Common myeloid progenitor, CD34-positive (primary cell): ENCODE data around the gene PFKFB1.

Experiments
- CTCF ChIA-PET: fragments of 350-600 bp; sonication (Branson Sonifier 250); formaldehyde crosslinking; loops from one replicate; lab custom pipeline; 2021; ENCODE audit warnings: antibody characterized with exemption; lab: Charles Lee
- POLR2A ChIA-PET: fragments of 350-600 bp; sonication (Branson Sonifier 250); formaldehyde crosslinking; loops from one replicate; lab custom pipeline; 2021; ENCODE audit warnings: antibody characterized with exemption; lab: Charles Lee
- DNase-seq, 3 donors: peaks; one replicate each; pipeline versions ENCODE4 v3.0.0 to v3.0.0-alpha.2; 2013
- H3K27ac ChIP-seq, 2 experiments: 1 replicate in 1 of 2; 2 replicates in 1 of 2; pipeline ENCODE4 v1.7.0; 2013; ENCODE audit warnings: inconsistent platforms in 2 of 2, low read length in 2 of 2, mild to moderate bottlenecking in 2 of 2, low read depth in 1 of 2, moderate library complexity in 1 of 2; ENCODE audit not compliant: severe bottlenecking in 2 of 2, insufficient read depth in 1 of 2, poor library complexity in 1 of 2
- H3K27me3 ChIP-seq, 5 experiments: replicated peaks in 2 of 5; 1 replicate in 3 of 5; 2 replicates in 2 of 5; pipeline versions ENCODE4 v1.6.1 to v1.7.0; 2013; ENCODE audit warnings: low read length in 4 of 5, mild to moderate bottlenecking in 2 of 5, moderate library complexity in 2 of 5, inconsistent platforms in 1 of 5; ENCODE audit not compliant: insufficient read depth in 5 of 5, control insufficient read depth in 4 of 5
- H3K36me3 ChIP-seq, 4 experiments: 1 replicate in 2 of 4; 2 replicates in 2 of 4; pipeline versions ENCODE4 v1.6.1 to v1.7.0; 2013; ENCODE audit warnings: low read length in 3 of 4, control low read depth in 1 of 4, mild to moderate bottlenecking in 1 of 4; ENCODE audit not compliant: control insufficient read depth in 4 of 4, insufficient read depth in 4 of 4
- H3K4me1 ChIP-seq, 4 experiments: 1 replicate in 3 of 4; 2 replicates in 1 of 4; pipeline versions ENCODE4 v1.6.1 to v1.7.1; 2013; ENCODE audit warnings: low read length in 3 of 4, mild to moderate bottlenecking in 3 of 4, control low read depth in 1 of 4, inconsistent platforms in 1 of 4, moderate library complexity in 1 of 4; ENCODE audit not compliant: control insufficient read depth in 4 of 4, insufficient read depth in 4 of 4; ENCODE audit errors: control extremely low read depth in 1 of 4
- H3K4me3 ChIP-seq, 7 experiments: 1 replicate in 4 of 7; 2 replicates in 3 of 7; pipeline versions ENCODE4 v1.5.1 to v1.7.0; 2013; ENCODE audit warnings: mild to moderate bottlenecking in 7 of 7, low read length in 6 of 7, moderate library complexity in 6 of 7, inconsistent platforms in 2 of 7, low read depth in 2 of 7, control low read depth in 1 of 7; ENCODE audit not compliant: insufficient read depth in 4 of 7, control insufficient read depth in 1 of 7; ENCODE audit errors: extremely low read depth in 1 of 7
- H3K9me3 ChIP-seq, 5 experiments: 1 replicate in 4 of 5; 2 replicates in 1 of 5; pipeline versions ENCODE4 v1.6.1 to v1.7.1; 2013; ENCODE audit warnings: low read length in 4 of 5, mild to moderate bottlenecking in 2 of 5, inconsistent platforms in 1 of 5, low read depth in 1 of 5, moderate library complexity in 1 of 5; ENCODE audit not compliant: control insufficient read depth in 4 of 5, insufficient read depth in 2 of 5; ENCODE audit errors: control extremely low read depth in 1 of 5
- WGBS: methylation state at CpG from one replicate; pipeline ENCODE4 v1.1.5; 2013; ENCODE audit not compliant: insufficient coverage; 5-methylcytosine and 5-hydroxymethylcytosine counted together

PFKFB1 gene

DNA sequence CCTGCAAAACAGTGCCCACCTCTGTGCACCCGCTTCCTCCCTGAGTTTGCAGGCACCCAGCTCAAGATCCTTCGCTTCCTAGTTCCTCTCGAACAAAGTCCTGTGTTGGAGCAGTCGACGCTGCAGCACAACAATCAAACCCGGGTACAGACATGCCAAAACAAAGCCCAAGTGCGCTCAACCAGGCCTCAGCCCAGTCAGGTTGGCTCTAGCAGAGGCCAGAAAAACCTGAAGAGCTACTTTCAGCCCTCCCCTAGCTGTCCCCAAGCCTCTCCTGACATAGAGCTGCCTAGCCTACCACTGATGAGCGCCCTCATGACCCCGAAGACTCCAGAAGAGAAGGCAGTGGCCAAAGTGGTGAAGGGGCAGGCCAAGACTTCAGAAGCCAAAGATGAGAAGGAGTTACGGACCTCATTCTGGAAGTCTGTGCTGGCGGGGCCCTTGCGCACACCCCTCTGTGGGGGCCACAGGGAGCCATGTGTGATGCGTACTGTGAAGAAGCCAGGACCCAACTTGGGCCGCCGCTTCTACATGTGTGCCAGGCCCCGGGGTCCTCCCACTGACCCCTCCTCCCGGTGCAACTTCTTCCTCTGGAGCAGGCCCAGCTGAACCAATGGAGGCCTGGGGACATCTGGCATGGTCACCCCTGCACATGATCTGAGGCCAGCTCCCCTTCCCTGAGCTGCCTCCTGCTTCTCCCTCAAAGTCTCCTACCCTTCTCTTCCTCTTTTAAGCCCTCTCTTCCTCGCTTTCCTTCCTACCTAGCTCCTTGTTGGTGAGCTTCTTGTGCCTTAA, 13.0 kb upstream of the PFKFB1 start:
- no peaks in the 10 kb centered on the region for H3K27me3 ChIP-seq
- no peaks in the 10 kb centered on the region for H3K9me3 ChIP-seq
- peaks cover 0 to 11% (median 8%) of the 10 kb centered on the region in 4 experiments for H3K4me1 ChIP-seq
- ChIA-PET CTCF (interaction anchor here (1.1 kb wide), 1 partner anchor 50 kb away, joined by 4 read pairs; no protein-coding TSS in a partner anchor), POLR2A (no interaction called here)
- no peak for DNase-seq
- no peak overlapping the region for H3K4me3 ChIP-seq
- no peak overlapping the region for H3K27ac ChIP-seq
- 88% methylated on average over 18 of the region's 18 CpGs for WGBS
- peaks cover 2 to 44% (median 25%) of the 10 kb centered on the region in 4 experiments for H3K36me3 ChIP-seq

DNA sequence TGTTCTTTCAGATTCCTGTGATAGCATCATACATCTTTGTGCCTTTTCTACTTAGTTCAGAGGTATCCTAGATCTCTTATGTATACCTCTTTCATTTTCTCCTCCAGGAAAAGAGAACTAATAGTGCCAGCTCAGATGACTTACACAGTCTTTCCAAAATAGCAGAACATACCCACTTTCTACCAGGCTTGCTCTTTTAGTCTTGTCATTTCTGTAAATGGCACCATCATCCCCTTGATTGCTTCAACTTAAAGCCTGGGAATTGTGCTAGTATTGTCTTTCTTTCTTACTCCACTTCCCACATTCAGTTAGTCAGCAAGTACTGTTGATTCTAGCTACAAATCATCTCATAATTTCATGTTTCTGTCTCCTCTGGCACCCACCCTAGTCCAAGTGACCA, 11.3 kb upstream of the PFKFB1 start:
- DNase-seq, result no peak
- Histone ChIP-seq H3K4me1 (peaks cover 0 to 21% (median 15%) of the 10 kb centered on the region in 4 experiments), H3K27ac (no peak overlapping the region), H3K36me3 (peaks cover 2 to 44% (median 25%) of the 10 kb centered on the region in 4 experiments), H3K27me3 (no peaks in the 10 kb centered on the region), H3K9me3 (no peaks in the 10 kb centered on the region), H3K4me3 (no peak overlapping the region)
- ChIA-PET CTCF (interaction anchor here (0.8 kb wide), 1 partner anchor 7 kb away, joined by 3 read pairs; no protein-coding TSS in a partner anchor), POLR2A (no interaction called here)

DNA sequence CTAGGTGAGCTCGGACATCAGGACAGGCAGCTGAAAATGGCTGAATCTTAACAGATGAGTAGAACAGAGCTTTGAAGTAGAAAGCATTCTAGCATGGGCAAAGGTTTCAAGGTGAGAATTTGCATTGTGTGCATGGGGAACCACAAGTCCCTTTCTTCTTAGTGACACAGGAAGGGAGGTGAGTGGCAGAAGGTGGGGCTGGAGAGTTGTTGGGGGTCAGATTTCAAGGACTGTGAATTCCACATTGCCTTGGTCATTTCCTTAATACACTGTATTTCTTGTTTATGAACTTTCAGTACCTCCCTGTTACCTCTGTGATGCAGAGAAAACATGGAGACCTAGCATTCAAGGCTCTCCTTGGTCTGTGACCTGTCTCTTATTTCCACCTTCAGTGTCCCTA, 10.2 kb upstream of the PFKFB1 start:
- no peak for DNase-seq
- Histone ChIP-seq H3K4me1 (peaks cover 0 to 19% (median 15%) of the 10 kb centered on the region in 4 experiments), H3K36me3 (peaks cover 2 to 44% (median 25%) of the 10 kb centered on the region in 4 experiments), H3K27ac (no peak overlapping the region), H3K4me3 (no peak overlapping the region), H3K27me3 (no peaks in the 10 kb centered on the region), H3K9me3 (no peaks in the 10 kb centered on the region)
- CTCF ChIA-PET, result no interaction called here
- POLR2A ChIA-PET, result no interaction called here
- 100% methylated on average over 1 of the region's 1 CpG for WGBS

DNA sequence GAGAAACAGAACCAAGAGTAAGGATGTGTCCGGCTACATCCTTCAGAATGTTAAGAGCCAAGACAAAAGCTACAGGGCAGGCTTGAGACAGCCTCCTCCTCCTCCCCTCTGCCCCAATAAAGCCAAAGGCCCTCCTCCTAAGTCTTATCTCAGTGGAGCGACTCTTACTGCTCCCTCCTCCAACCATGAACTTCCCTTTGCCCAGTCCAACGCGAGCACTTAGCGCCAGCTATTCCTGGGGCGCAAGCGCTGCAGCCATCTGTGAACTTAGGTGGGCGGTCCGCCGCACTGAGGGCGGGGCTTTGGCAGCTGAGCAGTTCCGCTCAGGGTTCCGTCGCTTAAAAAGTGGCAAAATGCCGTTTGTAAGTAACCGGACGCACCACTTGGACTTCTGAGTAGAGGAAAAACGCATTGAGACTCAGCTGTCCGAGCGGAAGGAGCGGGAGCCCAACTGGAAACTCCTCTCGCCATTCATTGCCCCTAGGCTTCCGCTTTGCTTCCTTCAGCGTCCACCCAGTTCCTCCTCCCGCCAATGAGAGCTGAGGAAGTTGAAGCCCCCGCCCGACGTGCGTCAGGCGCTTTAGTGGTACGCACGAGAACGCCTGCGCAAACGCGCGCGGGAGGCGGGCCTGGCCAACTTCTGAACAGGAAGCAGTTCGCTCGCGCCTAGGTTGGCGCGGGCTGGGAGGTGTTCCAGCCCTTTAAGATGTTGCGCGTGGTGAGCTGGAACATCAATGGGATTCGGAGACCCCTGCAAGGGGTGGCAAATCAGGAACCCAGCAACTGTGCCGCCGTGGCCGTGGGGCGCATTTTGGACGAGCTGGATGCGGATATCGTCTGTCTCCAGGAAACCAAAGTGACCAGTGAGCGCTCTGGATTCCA, 6.0 kb upstream of the PFKFB1 start, which contains the start of gene APEX2:
APEX2 (plus strand) TSS at position 647 of the 882 bp plus-strand sequence; CDS start at position 707, 60 bp downstream.
- ChIA-PET CTCF (interaction anchor here (1.1 to 2.0 kb wide), 5 partner anchors 10 to 109 kb away, joined by 3 to 5 read pairs (median 4); no protein-coding TSS in a partner anchor), POLR2A (interaction anchor here (1.2 to 1.4 kb wide), 2 partner anchors 9 to 57 kb away, joined by 4 to 6 read pairs; no protein-coding TSS in a partner anchor)
- peak; percentile 90 to 95 (median 94) for DNase-seq
- H3K27ac ChIP-seq, result peak within 1 kb of the TSS; percentile 84 to 94
- H3K36me3 ChIP-seq, result peaks cover 0 to 27% (median 15%) of the 10 kb centered on the region in 4 experiments
- no peaks in the 10 kb centered on the region for H3K9me3 ChIP-seq
- peaks cover 0 to 13% (median 10%) of the 10 kb centered on the region in 4 experiments for H3K4me1 ChIP-seq
- H3K4me3 ChIP-seq, result peak within 1 kb of the TSS; percentile 57 to 87 (median 78)
- 38% methylated on average over 55 of the region's 55 CpGs for WGBS
- H3K27me3 ChIP-seq, result no peaks in the 10 kb centered on the region

DNA sequence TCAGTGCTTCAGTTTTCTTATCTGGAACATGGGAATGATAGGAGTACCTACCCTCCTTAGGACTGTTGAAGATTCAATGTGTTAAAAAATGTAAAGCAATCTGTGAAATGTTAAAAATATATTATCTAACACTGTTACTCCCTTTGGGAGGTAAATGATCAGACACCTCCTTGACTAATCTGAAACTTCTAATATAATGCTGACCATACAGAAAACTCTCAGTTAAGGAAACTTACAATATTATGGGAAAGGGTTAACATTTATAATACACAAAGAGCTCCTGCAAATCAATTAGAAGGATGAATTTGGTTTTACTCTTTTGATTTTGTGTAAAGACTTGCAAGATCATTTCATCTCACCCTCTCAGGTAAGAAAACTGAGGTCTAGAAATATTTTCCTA, 1.6 kb upstream of the PFKFB1 start:
- no peak for DNase-seq
- Histone ChIP-seq H3K4me1 (peaks cover 0 to 6% (median 1%) of the 10 kb centered on the region in 4 experiments), H3K27me3 (peaks cover 0 to 8% (median 0%) of the 10 kb centered on the region in 5 experiments), H3K27ac (no peak overlapping the region), H3K36me3 (no peaks in the 10 kb centered on the region), H3K4me3 (no peak overlapping the region), H3K9me3 (no peaks in the 10 kb centered on the region)
- ChIA-PET POLR2A (no interaction called here), CTCF (no interaction called here)

DNA sequence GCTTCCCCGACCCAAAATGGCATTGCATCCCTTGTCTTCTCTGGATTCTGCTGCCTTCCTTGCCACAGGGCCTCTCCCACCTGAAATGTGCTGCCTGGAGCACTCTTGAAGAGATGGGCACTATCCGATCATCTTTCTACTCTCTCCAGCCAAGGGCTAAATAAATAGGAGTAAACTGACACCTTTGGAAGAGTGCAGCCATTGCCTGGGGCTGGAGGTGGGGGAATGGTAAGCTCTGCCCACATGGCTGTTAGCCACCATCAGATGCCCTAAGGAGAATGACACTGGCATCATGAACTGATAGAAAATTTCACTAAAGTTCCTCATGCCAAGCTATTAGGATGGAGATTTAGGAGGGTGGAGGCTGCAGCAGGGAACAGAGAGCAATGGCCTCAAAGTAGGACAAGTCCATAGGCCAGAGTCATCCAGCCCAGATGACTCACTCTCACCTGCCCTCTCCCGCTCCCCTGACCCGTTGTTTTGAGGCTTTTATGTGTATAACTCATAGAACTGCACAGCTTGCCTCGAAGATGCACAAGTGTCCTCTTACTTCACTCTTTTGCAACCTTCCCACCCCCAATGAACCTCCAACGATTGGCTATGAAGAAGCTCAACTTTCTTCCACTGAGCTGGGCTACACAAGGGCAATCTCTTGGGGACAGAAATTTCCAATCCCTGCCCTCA, 822 bp upstream of the PFKFB1 start:
- no peaks in the 10 kb centered on the region for H3K36me3 ChIP-seq
- peaks cover 0 to 8% (median 0%) of the 10 kb centered on the region in 5 experiments for H3K27me3 ChIP-seq
- ChIA-PET POLR2A (no interaction called here), CTCF (no interaction called here)
- no peak for DNase-seq
- 84% methylated on average over 6 of the region's 6 CpGs for WGBS
- H3K4me3 ChIP-seq, result no peak overlapping the region
- H3K9me3 ChIP-seq, result no peaks in the 10 kb centered on the region
- no peak overlapping the region for H3K27ac ChIP-seq
- peaks cover 0 to 6% (median 1%) of the 10 kb centered on the region in 4 experiments for H3K4me1 ChIP-seq
